ENCODE measurements around the gene AKAP13. TPM values are rescaled to one million over a fixed set of nuclear protein-coding genes. Genes with fewer than 3 reads are reported as not detected.

AKAP13 gene
- total and polyA plus RNA-seq, 2 of the 8 experiments (the other 6 are each of a cell fraction or from before 2014, with no cell fraction given) = 14.0 to 46.2 TPM

GRCh38 chr15:85788771-85789495 is 408.5 kb downstream of the AKAP13 start (continued):
- TF ChIP-seq CHD7 (IDR thresholded peaks at IDR 0.05; ENCODE audit: insufficient replicate concordance, low read length) (no peak), GABPA (IDR thresholded peaks at IDR 0.05; ENCODE audit: borderline replicate concordance, insufficient read depth, low read length) (no peak), KDM5A (IDR thresholded peaks at IDR 0.05; ENCODE audit: low read length) (no peak), CHD2 (IDR thresholded peaks at IDR 0.05; ENCODE audit: low read length) (no peak), TBP (IDR thresholded peaks at IDR 0.05; ENCODE audit: low read depth, low read length) (no peak), POLR2AphosphoS5 (IDR thresholded peaks at IDR 0.05; ENCODE audit: low read depth, low read length) (no peak), FOSL1 (IDR thresholded peaks at IDR 0.05; ENCODE audit: insufficient read depth, low read depth, low read length) (no peak), TCF12 (IDR thresholded peaks at IDR 0.05; ENCODE audit: low read depth, low read length) (no peak), SIX5 (IDR thresholded peaks at IDR 0.05; ENCODE audit: low read depth, low read length) (no peak), SP1 (IDR thresholded peaks at IDR 0.05; ENCODE audit: low read depth, low read length) (no peak), ASH2L (IDR thresholded peaks at IDR 0.05; ENCODE audit: low read length) (no peak), SP2 (IDR thresholded peaks at IDR 0.05; ENCODE audit: low read length) (no peak)

All from H1 (cell line).